H1 (cell line): Measurements from ENCODE around the gene PRSS50. TPM values are rescaled to one million over a fixed set of nuclear protein-coding genes. Genes with fewer than 3 reads are reported as not detected.

Experiments
- CTCF ChIA-PET: fragments of 300-600 bp; sonication (Branson Sonifier 250); formaldehyde crosslinking; loops from one replicate; lab custom pipeline; 2021; ENCODE audit not compliant: partially characterized antibody; lab: Charles Lee
- POLR2A ChIA-PET: fragments of 300-600 bp; sonication (Branson Sonifier 250); formaldehyde crosslinking; loops from one replicate; lab custom pipeline; 2021; ENCODE audit warnings: inconsistent platforms; ENCODE audit not compliant: partially characterized antibody; lab: Charles Lee
- DNase-seq, 2 experiments: peaks; one replicate each; pipeline versions ENCODE4 v3.0.0 to v3.0.0-alpha.2; 2010 to 2022; ENCODE audit warnings: low spot score in 2 of 2, low read depth in 1 of 2, mixed read lengths in 1 of 2
- FAIRE-seq: peaks from 2 replicates; lab custom pipeline; 2011; peaks lifted over from hg19 to GRCh38; lab: Jason Lieb, UNC
- H2AFZ ChIP-seq: 2 replicates; pipeline ENCODE4 v1.8.1; 2012; ENCODE audit warnings: low read length, inconsistent platforms
- H2AK5ac ChIP-seq: 2 replicates; pipeline ENCODE4 v1.6.1; 2013; ENCODE audit warnings: low read depth, low read length
- H2BK120ac ChIP-seq: replicated peaks from 2 replicates; pipeline ENCODE3; 2013; ENCODE audit warnings: low read depth, low read length, inconsistent platforms
- H2BK12ac ChIP-seq: 2 replicates; pipeline ENCODE4 v1.6.1; 2013; ENCODE audit warnings: low read depth, low read length
- H2BK15ac ChIP-seq: 2 replicates; pipeline ENCODE4 v1.6.1; 2013; ENCODE audit warnings: low read length
- H2BK20ac ChIP-seq: 2 replicates; pipeline ENCODE4 v1.6.1; 2013; ENCODE audit warnings: low read length
- H2BK5ac ChIP-seq: 2 replicates; pipeline ENCODE4 v1.6.1; 2013; ENCODE audit warnings: low read depth, low read length
- H3K14ac ChIP-seq: 2 replicates; pipeline ENCODE4 v1.6.1; 2013; ENCODE audit warnings: inconsistent platforms; ENCODE audit not compliant: insufficient read length
- H3K18ac ChIP-seq: 2 replicates; pipeline ENCODE4 v1.6.1; 2013; ENCODE audit warnings: low read length; ENCODE audit errors: extremely low read depth
- H3K23ac ChIP-seq: 2 replicates; pipeline ENCODE4 v1.6.1; 2013; ENCODE audit warnings: inconsistent platforms; ENCODE audit not compliant: insufficient read length
- H3K23me2 ChIP-seq: 2 replicates; pipeline ENCODE4 v1.6.1; 2013; ENCODE audit warnings: low read depth, low read length
- H3K27ac ChIP-seq: 2 replicates; pipeline ENCODE4 v1.6.1; 2011; ENCODE audit warnings: low read depth, low read length, inconsistent platforms
- H3K27me3 ChIP-seq, 4 experiments: replicated peaks in 1 of 4; 1 replicate in 1 of 4; 2 replicates in 3 of 4; pipeline versions ENCODE4 v1.6.1 to v1.8.1; 2011 to 2013; ENCODE audit warnings: low read length in 3 of 4, mild to moderate bottlenecking in 3 of 4, inconsistent platforms in 2 of 4, mixed read lengths in 2 of 4, moderate library complexity in 1 of 4; ENCODE audit not compliant: control insufficient read depth in 3 of 4, insufficient read depth in 3 of 4; ENCODE audit errors: extremely low read depth in 1 of 4
- H3K36me3 ChIP-seq, 4 experiments: 2 replicates each; pipeline versions ENCODE4 v1.6.1 to v1.8.1; 2011 to 2013; ENCODE audit warnings: mild to moderate bottlenecking in 4 of 4, low read length in 3 of 4, moderate library complexity in 2 of 4, control low read depth in 1 of 4, inconsistent platforms in 1 of 4; ENCODE audit not compliant: insufficient read depth in 4 of 4, control insufficient read depth in 2 of 4
- H3K4ac ChIP-seq: replicated peaks from 2 replicates; pipeline ENCODE3; 2013; ENCODE audit warnings: low read length, low read depth, mixed read lengths, inconsistent platforms; ENCODE audit not compliant: insufficient read length
- H3K4me1 ChIP-seq, 4 experiments: replicated peaks in 1 of 4; 1 replicate in 1 of 4; 2 replicates in 3 of 4; pipeline versions ENCODE4 v1.6.1 to v1.8.1; 2011 to 2013; ENCODE audit warnings: low read length in 3 of 4, inconsistent platforms in 2 of 4, mixed read lengths in 1 of 4; ENCODE audit not compliant: insufficient read depth in 4 of 4, control insufficient read depth in 3 of 4
- H3K4me2 ChIP-seq, 2 experiments: 2 replicates each; pipeline versions ENCODE4 v1.6.1 to v1.8.1; 2011 to 2013; ENCODE audit warnings: low read depth in 2 of 2, low read length in 2 of 2, control low read depth in 1 of 2, inconsistent platforms in 1 of 2, mild to moderate bottlenecking in 1 of 2; ENCODE audit not compliant: insufficient read depth in 1 of 2
- H3K4me3 ChIP-seq, 4 experiments: fragments of 200-600, 300-600 bp in 1 of 4; sonication (generic), shearing (Covaris generic), sonication (Bioruptor Twin) in 1 of 4; 2 replicates each; pipeline versions ENCODE4 v1.5.1 to v1.8.1; 2011 to 2016; ENCODE audit warnings: low read length in 4 of 4, low read depth in 3 of 4, control low read depth in 2 of 4, inconsistent platforms in 2 of 4, mild to moderate bottlenecking in 2 of 4, mixed read lengths in 1 of 4, moderate library complexity in 1 of 4; ENCODE audit not compliant: insufficient read depth in 2 of 4; ENCODE audit errors: extremely low read depth in 1 of 4
- H3K56ac ChIP-seq: replicated peaks from 2 replicates; pipeline ENCODE3; 2013; ENCODE audit warnings: low read depth, mild to moderate bottlenecking, mixed read lengths, low read length, inconsistent platforms; ENCODE audit not compliant: insufficient read length
- H3K79me1 ChIP-seq: 2 replicates; pipeline ENCODE4 v1.6.1; 2013; ENCODE audit warnings: low read depth, low read length, control low read depth
- H3K79me2 ChIP-seq, 2 experiments: 2 replicates each; pipeline versions ENCODE4 v1.6.1 to v1.8.1; 2012 to 2013; ENCODE audit warnings: low read length in 2 of 2, mild to moderate bottlenecking in 2 of 2, inconsistent platforms in 1 of 2; ENCODE audit not compliant: insufficient read depth in 2 of 2, control insufficient read depth in 1 of 2
- H3K9ac ChIP-seq, 4 experiments: replicated peaks in 1 of 4; 1 replicate in 1 of 4; 2 replicates in 3 of 4; pipeline versions ENCODE4 v1.6.1 to v1.8.1; 2011 to 2013; ENCODE audit warnings: low read depth in 3 of 4, low read length in 3 of 4, control low read depth in 2 of 4, mild to moderate bottlenecking in 2 of 4, moderate library complexity in 2 of 4, inconsistent platforms in 1 of 4; ENCODE audit errors: extremely low read depth in 1 of 4
- H3K9me3 ChIP-seq, 2 experiments: 2 replicates each; pipeline versions ENCODE4 v1.6.1 to v1.8.1; 2012 to 2013; ENCODE audit warnings: mild to moderate bottlenecking in 2 of 2, moderate library complexity in 2 of 2, control low read depth in 1 of 2, inconsistent platforms in 1 of 2, low read depth in 1 of 2, low read length in 1 of 2, mixed read lengths in 1 of 2; ENCODE audit not compliant: insufficient read depth in 2 of 2
- H4K20me1 ChIP-seq, 2 experiments: replicated peaks in 1 of 2; 2 replicates each; pipeline versions ENCODE3 to v1.8.1; 2011 to 2013; ENCODE audit warnings: inconsistent platforms in 2 of 2, low read length in 2 of 2, mild to moderate bottlenecking in 1 of 2; ENCODE audit not compliant: insufficient read depth in 2 of 2, control insufficient read depth in 1 of 2
- H4K5ac ChIP-seq: 2 replicates; pipeline ENCODE4 v1.6.1; 2013; ENCODE audit warnings: low read length, low read depth, mixed read lengths, inconsistent platforms; ENCODE audit not compliant: insufficient read length
- H4K8ac ChIP-seq: 2 replicates; pipeline ENCODE4 v1.8.0; 2013; ENCODE audit warnings: mild to moderate bottlenecking, moderate library complexity, low read length, inconsistent platforms; ENCODE audit not compliant: insufficient read depth; ENCODE audit errors: extremely low read depth
- H4K91ac ChIP-seq: replicated peaks from 2 replicates; pipeline ENCODE3; 2013; ENCODE audit warnings: low read length, mixed read lengths, inconsistent platforms; ENCODE audit not compliant: insufficient read length
- CTCF ChIP-seq, 3 experiments: IDR thresholded peaks; 1 replicate in 2 of 3; 2 replicates in 1 of 3; pipeline versions ENCODE4 v1.5.1 to v1.6.1; 2011; ENCODE audit warnings: low read length in 3 of 3, mild to moderate bottlenecking in 3 of 3, inconsistent platforms in 2 of 3, low read depth in 1 of 3, moderate library complexity in 1 of 3; ENCODE audit not compliant: insufficient read depth in 1 of 3; ENCODE audit errors: control extremely low read depth in 1 of 3
- EP300 ChIP-seq, 2 experiments: IDR thresholded peaks; 1 replicate in 1 of 2; 2 replicates in 1 of 2; pipeline ENCODE4 v1.6.1; 2011 to 2012; ENCODE audit warnings: low read depth in 2 of 2, low read length in 2 of 2, mild to moderate bottlenecking in 2 of 2, borderline replicate concordance in 1 of 2, inconsistent platforms in 1 of 2, moderate library complexity in 1 of 2
- FOSL1 ChIP-seq: IDR thresholded peaks from 2 replicates; pipeline ENCODE4 v1.6.1; 2011; ENCODE audit warnings: mild to moderate bottlenecking, low read depth, low read length, moderate library complexity; ENCODE audit not compliant: insufficient read depth
- JUND ChIP-seq: IDR thresholded peaks from 2 replicates; pipeline ENCODE4 v1.6.1; 2011; ENCODE audit warnings: mild to moderate bottlenecking, improper control_type of control experiment, low read length
- PHF8 ChIP-seq: fragments of 200-600 bp; sonication (generic); conservative IDR thresholded peaks from 2 replicates; pipeline ENCODE4 v1.7.1; 2012; ENCODE audit warnings: low read depth, mild to moderate bottlenecking, inconsistent platforms, low read length, moderate library complexity
- RAD21 ChIP-seq, 2 experiments: IDR thresholded peaks in 1 of 2; conservative IDR thresholded peaks in 1 of 2; 2 replicates each; pipeline ENCODE4 v1.6.1; 2011; ENCODE audit warnings: low read depth in 2 of 2, low read length in 2 of 2, improper control_type of control experiment in 1 of 2, inconsistent platforms in 1 of 2, mild to moderate bottlenecking in 1 of 2, moderate library complexity in 1 of 2
- SIN3A ChIP-seq, 2 experiments: IDR thresholded peaks in 1 of 2; conservative IDR thresholded peaks in 1 of 2; 2 replicates each; pipeline ENCODE4 v1.6.1; 2011 to 2012; ENCODE audit warnings: low read length in 2 of 2, improper control_type of control experiment in 1 of 2, low read depth in 1 of 2, mild to moderate bottlenecking in 1 of 2
- SIRT6 ChIP-seq: IDR thresholded peaks from one replicate; pipeline ENCODE4 v1.7.1; 2012; ENCODE audit warnings: low read length, inconsistent platforms
- ZNF274 ChIP-seq: IDR thresholded peaks from 2 replicates; pipeline ENCODE4 v1.7.0; 2012; ENCODE audit warnings: low read length, borderline replicate concordance; ENCODE audit errors: extremely low read depth
- WGBS, 2 experiments: shearing (Covaris generic) in 1 of 2; methylation state at CpG; one replicate each; pipeline versions ENCODE4 v1.1.6 to v1.1.7; 2013 to 2015; ENCODE audit warnings: low lambda C conversion rate in 2 of 2, mixed read lengths in 2 of 2, inconsistent platforms in 1 of 2, low coverage in 1 of 2, missing lambda C conversion rate in 1 of 2; ENCODE audit not compliant: insufficient replicate concordance in 2 of 2, insufficient coverage in 1 of 2, insufficient read length in 1 of 2; ENCODE audit errors: extremely low coverage in 1 of 2, missing lambda C conversion rate in 1 of 2; 5-methylcytosine and 5-hydroxymethylcytosine counted together
- polyA plus RNA-seq, 7 experiments: library from polyadenylated mRNA; depleted of rRNA in 3 of 7; stranded (reverse) in 5 of 7; unstranded in 2 of 7; fragments of >200 nt in 5 of 7; fragments of 200-250 nt in 2 of 7; gene quantifications; 1 replicate in 5 of 7; 2 replicates in 1 of 7; 4 replicates in 1 of 7; pipeline versions ENCODE4 v1.2.1 to v1.2.3, GENCODE V29; 2011 to 2013; ENCODE audit warnings: missing spikeins in 2 of 7, mixed read lengths in 2 of 7
- total RNA-seq: library from RNA; stranded (reverse); fragmentation: NEBNext Ultra II Directional; extraction: Animal tissue kit (Norgen Biotek cat#: 25700); gene quantifications from 2 replicates; pipeline ENCODE4 v1.2.1, GENCODE V29; 2021

Gene PRSS50
- total and polyA plus RNA-seq, 2 of the 8 experiments (the other 6 are each of a cell fraction or from before 2014, with no cell fraction given) = 0.47 to 0.71 TPM

GRCh38 chr3:46705022-46705530, 12.6 kb downstream of the PRSS50 start:
- Histone ChIP-seq H3K4ac (no peak overlapping the region), H4K5ac (no peak overlapping the region), H2AK5ac (no peak overlapping the region), H3K79me2 (no peaks in the 10 kb centered on the region), H3K14ac (no peak overlapping the region), H3K9me3 (no peaks in the 10 kb centered on the region), H3K9ac (no peak overlapping the region), H4K91ac (no peak overlapping the region), H3K23ac (no peak overlapping the region), H3K4me1 (peaks cover 0 to 9% (median 2%) of the 10 kb centered on the region in 4 experiments; a peak in 4 of 7 replicates), H4K8ac (no peak overlapping the region), H3K4me3 (no peak overlapping the region), H2BK20ac (no peak overlapping the region), H3K23me2 (no peaks in the 10 kb centered on the region; the same call in 1 of the 2 replicates), H3K18ac (no peak overlapping the region), H2BK12ac (no peak overlapping the region; the same call in 1 of the 2 replicates), H3K27me3 (peaks cover 2 to 21% (median 19%) of the 10 kb centered on the region in 4 experiments; a peak in 6 of 7 replicates), H3K79me1 (no peaks in the 10 kb centered on the region), H3K27ac (no peak overlapping the region), H3K4me2 (no peak overlapping the region), H3K56ac (no peak overlapping the region), H3K36me3 (no peaks in the 10 kb centered on the region), H4K20me1 (peaks cover 2 to 4% of the 10 kb centered on the region in 2 experiments), H2BK15ac (no peak overlapping the region), H2BK120ac (no peak overlapping the region), H2AFZ (no peak overlapping the region), H2BK5ac (no peak overlapping the region)
- POLR2A ChIA-PET = no interaction called here
- 23% methylated on average over 4 of the region's 4 CpGs; no CpG with 5 or more reads in 1 of the 2 experiments for WGBS, 2 experiments
- FAIRE-seq (peak; percentile 88), DNase-seq (peak in 1 of 2 experiments; percentile 88)
- CTCF ChIA-PET = interaction anchor here (0.6 to 6.5 kb wide), 18 partner anchors 9 to 218 kb away, joined by 3 to 91 read pairs (median 5); partner anchors contain the start of genes ALS2CL and PRSS50
- TF ChIP-seq SIRT6 = no peak
- TF ChIP-seq SIN3A (conservative IDR thresholded peaks at IDR 0.05 in 1 of 2, IDR thresholded peaks at IDR 0.05 in 1 of 2; ENCODE audit: low read depth in 1 of 2, low read length in 2 of 2) = 0 out of 4 replicates have a peak, but pooled peaks of 1 of the 2 experiments have one; percentile 43
- TF ChIP-seq FOSL1 = no peak
- TF ChIP-seq JUND = no peak
- no peak for TF ChIP-seq PHF8
- no peak for TF ChIP-seq ZNF274
- no peak for TF ChIP-seq EP300 (IDR thresholded peaks at IDR 0.05; ENCODE audit: borderline replicate concordance in 1 of 2, low read depth in 2 of 2, low read length in 2 of 2)
- peak in 2 of 3 experiments; percentile 90 to 97; a peak in 3 of 4 replicates for TF ChIP-seq CTCF (IDR thresholded peaks at IDR 0.05; ENCODE audit: control extremely low read depth in 1 of 3, insufficient read depth in 1 of 3, low read depth in 1 of 3, low read length in 3 of 3)
- TF ChIP-seq RAD21 (IDR thresholded peaks at IDR 0.05 in 1 of 2, conservative IDR thresholded peaks at IDR 0.05 in 1 of 2; ENCODE audit: low read depth in 2 of 2, low read length in 2 of 2) = peak; percentile 97 to 98
